Caco-2 (cell line): ENCODE data around the gene PSMB3. TPM values are rescaled to one million over a fixed set of nuclear protein-coding genes. Genes with fewer than 3 reads are reported as not detected.

ENCODE experiments used
- BruUV-seq: library from RNA; stranded (reverse); fragments of 400-500 nt; replicated peaks from 2 replicates; lab custom pipeline; 2021; lab: Mats Ljungman, UMichigan
- CTCF ChIA-PET: fragments of 300-600 bp; sonication (Branson Sonifier 250); formaldehyde crosslinking; loops from one replicate; lab custom pipeline; 2022; ENCODE audit warnings: antibody characterized with exemption; lab: Charles Lee
- POLR2A ChIA-PET: fragments of 300-600 bp; sonication (Branson Sonifier 250); formaldehyde crosslinking; loops from one replicate; lab custom pipeline; 2022; ENCODE audit warnings: antibody characterized with exemption; lab: Charles Lee
- DNase-seq, 2 experiments: peaks; one replicate each; pipeline versions ENCODE4 v3.0.0 to v3.0.0-alpha.2; 2020 to 2022
- H3K27me3 ChIP-seq: replicated peaks from 2 replicates; pipeline ENCODE4 v1.6.0; 2011; ENCODE audit warnings: low read length; ENCODE audit not compliant: control insufficient read depth, insufficient read depth
- H3K36me3 ChIP-seq: 2 replicates; pipeline ENCODE4 v1.5.1; 2011; ENCODE audit warnings: low read length; ENCODE audit not compliant: control insufficient read depth, insufficient read depth
- H3K4me1 ChIP-seq: fragments of 250-450 bp; sonication (Bioruptor Pico); 2 replicates; pipeline ENCODE4 v1.5.1; 2020; ENCODE audit warnings: mild to moderate bottlenecking
- H3K4me3 ChIP-seq: 2 replicates; pipeline ENCODE4 v1.5.1; 2011; ENCODE audit warnings: low read depth, mild to moderate bottlenecking, control low read depth, low read length
- H3K9me3 ChIP-seq: fragments of 250-450 bp; sonication (Bioruptor Pico); 2 replicates; pipeline ENCODE4 v1.5.1; 2020; ENCODE audit warnings: mild to moderate bottlenecking, moderate library complexity
- H3K27ac Mint-ChIP-seq: one replicate; pipeline ENCODE4 v1.8.0; 2022; ENCODE audit warnings: mixed read lengths; ENCODE audit not compliant: unreplicated experiment
- H3K27me3 Mint-ChIP-seq: one replicate; pipeline ENCODE4 v1.8.0; 2022; ENCODE audit warnings: mixed read lengths; ENCODE audit not compliant: insufficient read depth, unreplicated experiment
- H3K36me3 Mint-ChIP-seq: one replicate; pipeline ENCODE4 v1.8.0; 2022; ENCODE audit warnings: mild to moderate bottlenecking, mixed read lengths; ENCODE audit not compliant: insufficient read depth, unreplicated experiment
- H3K4me1 Mint-ChIP-seq: one replicate; pipeline ENCODE4 v1.8.0; 2022; ENCODE audit warnings: low read depth, mixed read lengths; ENCODE audit not compliant: unreplicated experiment
- H3K4me3 Mint-ChIP-seq: one replicate; pipeline ENCODE4 v1.8.0; 2022; ENCODE audit warnings: mild to moderate bottlenecking, moderate library complexity, mixed read lengths; ENCODE audit not compliant: unreplicated experiment
- H3K9me3 Mint-ChIP-seq: one replicate; pipeline ENCODE4 v1.8.0; 2022; ENCODE audit warnings: mixed read lengths; ENCODE audit not compliant: unreplicated experiment
- intact Hi-C: fragments of 100-400 bp; cut with micrococcal nuclease; formaldehyde crosslinking; loops from one replicate; pipeline ENCODE4 v1.10.0; 2022; ENCODE audit not compliant: unreplicated experiment
- total RNA-seq: library from RNA; stranded (reverse); gene quantifications from 2 replicates; pipeline ENCODE4 v1.2.3, GENCODE V29; 2022
- TF ChIP-seq, protein P1 (sequence below), 2 experiments: fragments of 200-600 bp in 1 of 2; IDR thresholded peaks; 1 replicate in 1 of 2; 2 replicates in 1 of 2; pipeline versions ENCODE4 v1.5.1 to v1.8.0; 2011 to 2022; ENCODE audit warnings: antibody characterized with exemption in 1 of 2, control low read depth in 1 of 2, inconsistent platforms in 1 of 2, low read depth in 1 of 2, low read length in 1 of 2, mild to moderate bottlenecking in 1 of 2, moderate library complexity in 1 of 2; ENCODE audit not compliant: insufficient read depth in 1 of 2, severe bottlenecking in 1 of 2, unreplicated experiment in 1 of 2

PSMB3 gene
- total RNA-seq, 1 experiment from 2014 or later, result 427 TPM

DNA sequence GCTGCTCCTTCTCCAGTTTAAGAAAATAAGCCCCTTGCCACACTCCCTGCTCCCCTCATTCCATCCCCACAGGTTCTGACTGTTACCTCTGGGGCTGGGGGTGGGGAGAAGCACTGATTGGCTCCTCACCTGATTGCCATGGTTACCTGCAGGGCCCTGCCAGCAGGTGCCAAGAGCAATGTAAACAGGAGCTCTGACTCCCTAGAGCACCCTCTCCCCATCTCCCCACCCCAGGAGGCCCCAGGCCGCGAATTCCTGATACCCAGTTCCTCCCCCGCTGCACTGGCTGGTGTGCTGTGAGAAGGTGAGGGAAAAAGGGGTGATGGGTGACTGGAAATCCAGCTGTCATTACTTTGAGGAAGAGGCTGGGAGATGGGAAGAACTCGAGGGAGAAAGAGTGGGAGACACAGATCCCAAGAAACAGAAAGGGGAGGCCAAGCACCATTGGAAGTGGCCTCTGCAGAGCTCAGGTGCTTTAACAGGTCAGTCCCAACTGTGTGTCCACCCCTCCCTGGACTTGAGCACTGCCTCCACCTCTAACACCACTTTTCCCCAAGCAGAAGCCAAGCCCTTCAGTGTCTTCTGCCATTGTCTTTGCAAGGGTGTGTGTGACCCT is 8.9 kb upstream of the PSMB3 start:
- ChIA-PET CTCF (interaction anchor here (0.5 to 1.1 kb wide), 3 partner anchors 9 to 236 kb away, joined by 3 to 5 read pairs (median 4); no protein-coding TSS in a partner anchor), POLR2A (no interaction called here)
- Histone ChIP-seq H3K9me3 (no peaks in the 10 kb centered on the region), H3K27me3 (no peaks in the 10 kb centered on the region), H3K4me3 (no peak overlapping the region), H3K36me3 (peaks cover 1% of the 10 kb centered on the region; the same call in 1 of the 2 replicates), H3K4me1 (peaks cover 18% of the 10 kb centered on the region)
- BruUV-seq, result no TSS peak
- peaks cover 37% of the 10 kb centered on the region for H3K36me3 Mint-ChIP-seq
- peak overlapping the region; percentile 60 for H3K27ac Mint-ChIP-seq
- no peaks in the 10 kb centered on the region for H3K9me3 Mint-ChIP-seq
- TF ChIP-seq, protein P1, sequence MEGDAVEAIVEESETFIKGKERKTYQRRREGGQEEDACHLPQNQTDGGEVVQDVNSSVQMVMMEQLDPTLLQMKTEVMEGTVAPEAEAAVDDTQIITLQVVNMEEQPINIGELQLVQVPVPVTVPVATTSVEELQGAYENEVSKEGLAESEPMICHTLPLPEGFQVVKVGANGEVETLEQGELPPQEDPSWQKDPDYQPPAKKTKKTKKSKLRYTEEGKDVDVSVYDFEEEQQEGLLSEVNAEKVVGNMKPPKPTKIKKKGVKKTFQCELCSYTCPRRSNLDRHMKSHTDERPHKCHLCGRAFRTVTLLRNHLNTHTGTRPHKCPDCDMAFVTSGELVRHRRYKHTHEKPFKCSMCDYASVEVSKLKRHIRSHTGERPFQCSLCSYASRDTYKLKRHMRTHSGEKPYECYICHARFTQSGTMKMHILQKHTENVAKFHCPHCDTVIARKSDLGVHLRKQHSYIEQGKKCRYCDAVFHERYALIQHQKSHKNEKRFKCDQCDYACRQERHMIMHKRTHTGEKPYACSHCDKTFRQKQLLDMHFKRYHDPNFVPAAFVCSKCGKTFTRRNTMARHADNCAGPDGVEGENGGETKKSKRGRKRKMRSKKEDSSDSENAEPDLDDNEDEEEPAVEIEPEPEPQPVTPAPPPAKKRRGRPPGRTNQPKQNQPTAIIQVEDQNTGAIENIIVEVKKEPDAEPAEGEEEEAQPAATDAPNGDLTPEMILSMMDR (IDR thresholded peaks at IDR 0.05; ENCODE audit: insufficient read depth in 1 of 2, low read depth in 1 of 2, low read length in 1 of 2, severe bottlenecking in 1 of 2, unreplicated experiment in 1 of 2), result no peak
- no peaks in the 10 kb centered on the region for H3K27me3 Mint-ChIP-seq
- H3K4me1 Mint-ChIP-seq, result peaks cover 32% of the 10 kb centered on the region
- H3K4me3 Mint-ChIP-seq, result no peak overlapping the region
- intact Hi-C loops, result no loop called here
- no peak for DNase-seq

DNA sequence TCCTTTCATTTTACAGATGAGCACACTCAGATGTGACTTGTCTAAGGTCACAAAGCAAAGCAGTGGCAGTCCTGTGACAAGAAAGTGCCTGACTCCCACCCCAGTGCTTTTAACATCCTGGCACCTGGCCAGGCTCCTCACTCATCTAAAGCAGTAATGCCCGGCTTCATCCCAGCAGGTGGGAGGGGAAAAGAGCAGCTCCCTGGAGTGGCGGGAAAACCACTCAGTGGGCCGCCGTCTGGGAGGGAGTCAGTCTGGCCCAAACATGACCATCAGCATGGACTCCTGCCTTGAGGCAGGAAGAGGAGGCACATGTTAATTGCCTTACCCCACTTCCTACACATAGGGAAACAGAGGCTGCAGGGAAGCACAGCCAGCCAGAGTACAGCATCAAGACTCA is 7.0 kb upstream of the PSMB3 start:
- H3K27me3 Mint-ChIP-seq, result no peaks in the 10 kb centered on the region
- ChIA-PET CTCF (interaction anchor here (2.4 kb wide), 1 partner anchor 10 kb away, joined by 11 read pairs; no protein-coding TSS in a partner anchor), POLR2A (interaction anchor here (0.5 kb wide), 1 partner anchor 30 kb away, joined by 4 read pairs; no protein-coding TSS in a partner anchor)
- no peaks in the 10 kb centered on the region for H3K9me3 Mint-ChIP-seq
- no TSS peak for BruUV-seq
- TF ChIP-seq, protein P1 (IDR thresholded peaks at IDR 0.05; ENCODE audit: insufficient read depth in 1 of 2, low read depth in 1 of 2, low read length in 1 of 2, severe bottlenecking in 1 of 2, unreplicated experiment in 1 of 2), result no peak
- H3K4me3 ChIP-seq, result no peak overlapping the region
- no peaks in the 10 kb centered on the region for H3K9me3 ChIP-seq
- no peaks in the 10 kb centered on the region for H3K27me3 ChIP-seq
- peaks cover 32% of the 10 kb centered on the region for H3K4me1 Mint-ChIP-seq
- no peak for DNase-seq
- H3K4me1 ChIP-seq, result peaks cover 25% of the 10 kb centered on the region
- no peak overlapping the region for H3K27ac Mint-ChIP-seq
- peaks cover 32% of the 10 kb centered on the region for H3K36me3 Mint-ChIP-seq
- intact Hi-C loops, result no loop called here
- peak overlapping the region; percentile 79 for H3K4me3 Mint-ChIP-seq
- H3K36me3 ChIP-seq, result no peaks in the 10 kb centered on the region

DNA sequence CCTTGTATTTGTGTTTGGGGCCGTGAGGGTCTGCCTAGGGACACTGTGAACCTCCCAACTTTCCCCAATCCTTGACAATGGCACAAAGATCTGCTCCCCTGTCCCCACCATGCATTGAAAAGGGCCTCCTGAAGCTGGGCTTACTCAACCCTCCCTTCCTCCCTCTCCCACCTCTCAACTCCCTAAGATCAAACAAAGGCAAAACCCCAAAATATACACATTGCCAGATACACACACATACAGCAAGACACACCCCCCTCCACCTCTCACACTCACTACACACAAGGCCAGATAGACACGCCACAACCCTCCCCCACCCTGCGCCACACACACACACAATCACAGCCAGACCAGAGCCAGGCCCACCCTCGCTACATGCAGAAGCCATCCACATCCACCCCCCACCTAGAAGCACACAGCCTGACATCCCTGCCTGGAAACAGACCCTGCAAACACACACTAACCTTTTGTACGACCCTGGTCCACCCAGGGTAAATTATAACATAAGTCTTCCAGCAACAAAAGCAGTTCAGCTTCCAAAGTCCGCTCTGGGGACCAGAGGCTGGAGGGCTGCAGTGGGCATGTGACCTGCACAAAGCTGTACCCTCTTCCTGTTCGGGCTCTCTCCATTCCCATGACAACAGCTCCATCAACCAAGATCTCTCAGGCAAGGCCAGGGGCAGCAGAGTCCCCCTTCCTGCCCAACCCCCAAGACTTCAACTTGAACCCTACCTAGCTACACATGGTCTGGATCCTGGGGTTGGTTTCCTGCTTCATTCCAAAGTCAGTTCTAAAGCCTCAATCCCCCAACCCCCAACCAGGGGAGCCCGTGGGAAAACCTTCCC is 6.3 kb upstream of the PSMB3 start:
- Histone ChIP-seq H3K4me3 (peak overlapping the region; percentile 90), H3K27me3 (no peaks in the 10 kb centered on the region), H3K36me3 (no peaks in the 10 kb centered on the region), H3K4me1 (peaks cover 27% of the 10 kb centered on the region), H3K9me3 (no peaks in the 10 kb centered on the region)
- no peaks in the 10 kb centered on the region for H3K9me3 Mint-ChIP-seq
- no peak for DNase-seq
- peaks cover 32% of the 10 kb centered on the region for H3K36me3 Mint-ChIP-seq
- POLR2A ChIA-PET, result interaction anchor here (0.5 kb wide), 1 partner anchor 30 kb away, joined by 4 read pairs; no protein-coding TSS in a partner anchor
- TSS peak; percentile 28 for BruUV-seq
- intact Hi-C loops, result no loop called here
- H3K27ac Mint-ChIP-seq, result peak overlapping the region; percentile 1
- CTCF ChIA-PET, result interaction anchor here (0.5 to 2.4 kb wide), 3 partner anchors 9 to 16 kb away, joined by 3 to 11 read pairs (median 4); partner anchors contain the start of gene CISD3
- H3K27me3 Mint-ChIP-seq, result no peaks in the 10 kb centered on the region
- peaks cover 37% of the 10 kb centered on the region for H3K4me1 Mint-ChIP-seq
- TF ChIP-seq, protein P1 (IDR thresholded peaks at IDR 0.05; ENCODE audit: insufficient read depth in 1 of 2, low read depth in 1 of 2, low read length in 1 of 2, severe bottlenecking in 1 of 2, unreplicated experiment in 1 of 2), result no peak
- H3K4me3 Mint-ChIP-seq, result peak overlapping the region; percentile 79
